HG03571 (cell line): ENCODE measurements around the gene DDX39B.
"Not testable (repeated sequence)": the region's sequence is repeated elsewhere in the genome, so short reads cannot be mapped to it uniquely, and the experiment has no call there.

Experiments
- ATAC-seq: cut with Tn5 transposase; IDR thresholded peaks from one replicate; pipeline ENCODE4 v1.9.1; 2021; ENCODE audit not compliant: unreplicated experiment

The DDX39B gene

GRCh38 chr6:31529329-31530150 is 12.3 kb downstream of the DDX39B start:
- no peak for ATAC-seq

- no peak for ATAC-seq
These were observed 12.9 kb downstream of the DDX39B start, which contains the start of gene MCCD1 for GRCh38 chr6:31528821-31529328. TSS of gene MCCD1 (plus strand) at chr6:31528962. CDS start at chr6:31529015, 53 bp downstream.

- ATAC-seq: no peak
These were observed 13.5 kb downstream of the DDX39B start for GRCh38 chr6:31528307-31528777.

GRCh38 chr6:31525932-31526591 is 15.7 kb downstream of the DDX39B start:
- no peak for ATAC-seq

GRCh38 chr6:31525553-31525931 is 16.3 kb downstream of the DDX39B start:
- no peak for ATAC-seq

GRCh38 chr6:31521835-31522234 is 20.0 kb downstream of the DDX39B start:
- ATAC-seq: no peak

GRCh38 chr6:31513456-31514165 is 28.2 kb downstream of the DDX39B start:
- no peak for ATAC-seq

- no peak for ATAC-seq
These were observed 31.8 kb downstream of the DDX39B start for GRCh38 chr6:31510007-31510406.

- not testable (repeated sequence) for ATAC-seq
These were observed 32.8 kb downstream of the DDX39B start for GRCh38 chr6:31509036-31509435.

- no peak for ATAC-seq
These were observed 39.2 kb downstream of the DDX39B start for GRCh38 chr6:31502586-31502985.

GRCh38 chr6:31499648-31500047 is 42.2 kb downstream of the DDX39B start:
- not testable (repeated sequence) for ATAC-seq

- no peak for ATAC-seq
These were observed 43.1 kb downstream of the DDX39B start for GRCh38 chr6:31498748-31499147.

- peak; percentile 35 for ATAC-seq
These were observed 44.0 kb downstream of the DDX39B start, which contains the start of gene MICB for GRCh38 chr6:31497531-31498476. TSS of gene MICB (plus strand) at chr6:31498145. CDS start at chr6:31498194, 49 bp downstream.

- ATAC-seq: not testable (repeated sequence)
These were observed 45.0 kb downstream of the DDX39B start for GRCh38 chr6:31496826-31497225.

- ATAC-seq: no peak
These were observed 46.2 kb downstream of the DDX39B start for GRCh38 chr6:31495580-31495979.

GRCh38 chr6:31493875-31494694 is 47.7 kb downstream of the DDX39B start:
- no peak for ATAC-seq

- ATAC-seq: not testable (repeated sequence)
These were observed 48.3 kb downstream of the DDX39B start for GRCh38 chr6:31493550-31493874.

- ATAC-seq: no peak
These were observed 51.5 kb downstream of the DDX39B start for GRCh38 chr6:31490115-31490873.

- ATAC-seq: no peak
These were observed 52.7 kb downstream of the DDX39B start for GRCh38 chr6:31489086-31489485.
